MM.1S (cell line): ENCODE data around the gene SNCA.

Experiments used
- EZH2phosphoT487 ChIP-seq: fragments of 300-600 bp; sonication (generic); IDR thresholded peaks from 2 replicates; pipeline ENCODE4 v1.6.1; 2018; ENCODE audit warnings: antibody characterized with exemption, low read length
- TF ChIP-seq, protein P1 (sequence below): fragments of 300-600 bp; sonication (generic); IDR thresholded peaks from 2 replicates; pipeline ENCODE4 v1.5.1; 2016; ENCODE audit warnings: antibody characterized with exemption, low read length, mixed read lengths

DNA sequence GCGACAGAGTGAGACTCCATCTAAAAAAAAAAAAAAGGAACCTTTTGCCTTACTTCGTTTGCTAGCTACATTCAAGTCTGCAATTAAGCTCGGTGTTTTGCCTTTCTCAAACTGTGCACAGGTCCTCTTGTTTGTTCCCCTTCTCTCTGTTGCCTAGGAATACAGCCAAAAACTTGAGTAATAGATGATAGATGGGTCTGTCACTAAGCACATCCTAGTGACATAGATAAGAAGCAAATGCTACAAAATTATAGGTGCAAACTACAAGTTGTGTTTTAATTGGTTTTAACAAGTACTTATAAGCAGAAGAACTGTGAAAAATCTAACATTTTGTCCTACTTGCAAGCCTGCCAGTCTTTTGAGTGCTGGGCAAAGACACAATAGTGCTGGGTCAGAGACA lies 95.2 kb downstream of the SNCA start:
- TF ChIP-seq, protein P1, sequence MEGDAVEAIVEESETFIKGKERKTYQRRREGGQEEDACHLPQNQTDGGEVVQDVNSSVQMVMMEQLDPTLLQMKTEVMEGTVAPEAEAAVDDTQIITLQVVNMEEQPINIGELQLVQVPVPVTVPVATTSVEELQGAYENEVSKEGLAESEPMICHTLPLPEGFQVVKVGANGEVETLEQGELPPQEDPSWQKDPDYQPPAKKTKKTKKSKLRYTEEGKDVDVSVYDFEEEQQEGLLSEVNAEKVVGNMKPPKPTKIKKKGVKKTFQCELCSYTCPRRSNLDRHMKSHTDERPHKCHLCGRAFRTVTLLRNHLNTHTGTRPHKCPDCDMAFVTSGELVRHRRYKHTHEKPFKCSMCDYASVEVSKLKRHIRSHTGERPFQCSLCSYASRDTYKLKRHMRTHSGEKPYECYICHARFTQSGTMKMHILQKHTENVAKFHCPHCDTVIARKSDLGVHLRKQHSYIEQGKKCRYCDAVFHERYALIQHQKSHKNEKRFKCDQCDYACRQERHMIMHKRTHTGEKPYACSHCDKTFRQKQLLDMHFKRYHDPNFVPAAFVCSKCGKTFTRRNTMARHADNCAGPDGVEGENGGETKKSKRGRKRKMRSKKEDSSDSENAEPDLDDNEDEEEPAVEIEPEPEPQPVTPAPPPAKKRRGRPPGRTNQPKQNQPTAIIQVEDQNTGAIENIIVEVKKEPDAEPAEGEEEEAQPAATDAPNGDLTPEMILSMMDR = no peak
- no peak for TF ChIP-seq EZH2phosphoT487
